M059J (cell line): Measurements from ENCODE around the gene UBR2. TPM values are rescaled to one million over a fixed set of nuclear protein-coding genes. Genes with fewer than 3 reads are reported as not detected.
"Not testable (repeated sequence)": the region's sequence is repeated elsewhere in the genome, so short reads cannot be mapped to it uniquely, and the experiment has no call there.

ENCODE experiments used
- DNase-seq: peaks from one replicate; pipeline ENCODE4 v3.0.0-alpha.2; 2012; ENCODE audit warnings: low read depth
- total RNA-seq: library from RNA; depleted of rRNA; stranded (reverse); fragments of >200 nt; shearing (Covaris generic); gene quantifications from 2 replicates; pipeline ENCODE4 v1.2.3, GENCODE V29; 2014

Gene UBR2
- total RNA-seq, 1 experiment from 2014 or later, result 24.3 TPM

- DNase-seq, result peak; percentile 63
Measured at GRCh38 chr6:42692137-42692911, 128.5 kb downstream of the UBR2 start.

- no peak for DNase-seq
Measured at GRCh38 chr6:42693725-42694323, 130.0 kb downstream of the UBR2 start.

GRCh38 chr6:42694586-42694985 lies 130.8 kb downstream of the UBR2 start:
- DNase-seq, result peak; percentile 42

- DNase-seq, result peak; percentile 45
Measured at GRCh38 chr6:42696526-42697267, 132.9 kb downstream of the UBR2 start.

- no peak for DNase-seq
Measured at GRCh38 chr6:42697268-42697655, 133.4 kb downstream of the UBR2 start.

- no peak for DNase-seq
Measured at GRCh38 chr6:42698217-42698616, 134.4 kb downstream of the UBR2 start.

- peak; percentile 88 for DNase-seq
Measured at GRCh38 chr6:42702200-42702599, 138.4 kb downstream of the UBR2 start.

- not testable (repeated sequence) for DNase-seq
Measured at GRCh38 chr6:42702786-42703185, 139.0 kb downstream of the UBR2 start.

GRCh38 chr6:42704251-42704936 lies 140.6 kb downstream of the UBR2 start:
- no peak for DNase-seq

- DNase-seq, result no peak
Measured at GRCh38 chr6:42704937-42705374, 141.1 kb downstream of the UBR2 start.

- DNase-seq, result no peak
Measured at GRCh38 chr6:42707595-42707994, 143.8 kb downstream of the UBR2 start.

- no peak for DNase-seq
Measured at GRCh38 chr6:42708096-42708495, 144.3 kb downstream of the UBR2 start.

- DNase-seq, result no peak
Measured at GRCh38 chr6:42709871-42710270, 146.0 kb downstream of the UBR2 start.

- DNase-seq, result no peak
Measured at GRCh38 chr6:42710316-42710715, 146.5 kb downstream of the UBR2 start.

- no peak for DNase-seq
Measured at GRCh38 chr6:42711930-42712329, 148.1 kb downstream of the UBR2 start.

GRCh38 chr6:42714098-42714761 lies 150.4 kb downstream of the UBR2 start:
- DNase-seq, result peak; percentile 42

GRCh38 chr6:42715871-42716270 lies 152.0 kb downstream of the UBR2 start:
- DNase-seq, result no peak

GRCh38 chr6:42720739-42721138 lies 156.9 kb downstream of the UBR2 start:
- peak; percentile 46 for DNase-seq

GRCh38 chr6:42722497-42722896 lies 158.7 kb downstream of the UBR2 start, which contains the start of gene PRPH2:
Gene PRPH2 (minus strand): TSS chr6:42722597. CDS start chr6:42722334, 263 bp downstream.
- DNase-seq, result no peak

GRCh38 chr6:42724825-42725224 lies 161.0 kb downstream of the UBR2 start:
- DNase-seq, result no peak

- no peak for DNase-seq
Measured at GRCh38 chr6:42726026-42726425, 162.2 kb downstream of the UBR2 start.
